Right lobe of liver (tissue), 4 donors: ENCODE data around the gene EIF3K.

ENCODE experiments used
- CTCF ChIP-seq, 4 donors: fragments of 200-600 bp in 3 of 4; fragments of 450-650 bp in 1 of 4; IDR thresholded peaks; one replicate each; pipeline versions ENCODE4 v1.5.1 to v1.8.0; 2016 to 2022; ENCODE audit warnings: antibody characterized with exemption in 4 of 4, mild to moderate bottlenecking in 2 of 4
- POLR2A ChIP-seq: fragments of 450-650 bp; IDR thresholded peaks from one replicate; pipeline ENCODE4 v1.6.1; 2017; ENCODE audit warnings: antibody characterized with exemption, mild to moderate bottlenecking
- donor health status: DM: no; HTN: no; CAD: no.
- donor health status: DM: no; HTN: no; CAD: no.
- donor health status: DM: no; HTN: yes; CAD: no.

- TF ChIP-seq CTCF (IDR thresholded peaks at IDR 0.05) (no peak), POLR2A (no peak)
Observed at GRCh38 chr19:38629568-38629967, 10.6 kb downstream of the EIF3K start.
